ENCODE data around the gene RUNX2. TPM values are rescaled to one million over a fixed set of nuclear protein-coding genes. Genes with fewer than 3 reads are reported as not detected.

The RUNX2 gene
- polyA plus RNA-seq, 1 donor from 2014 or later, result not detected

DNA sequence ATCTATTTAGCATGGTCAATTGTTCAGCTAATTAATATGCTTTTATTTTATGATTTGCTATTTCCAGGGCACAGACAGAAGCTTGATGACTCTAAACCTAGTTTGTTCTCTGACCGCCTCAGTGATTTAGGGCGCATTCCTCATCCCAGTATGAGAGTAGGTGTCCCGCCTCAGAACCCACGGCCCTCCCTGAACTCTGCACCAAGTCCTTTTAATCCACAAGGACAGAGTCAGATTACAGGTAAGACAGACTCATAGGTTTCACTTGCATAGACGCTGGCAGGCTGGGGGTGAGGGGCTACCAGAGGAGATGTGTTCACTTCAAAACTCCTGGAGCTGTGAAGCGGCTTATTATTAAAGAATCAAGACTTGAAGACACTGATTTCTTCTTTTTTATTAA lies 163.7 kb downstream of the RUNX2 start:
- H3K27me3 ChIP-seq (ENCODE audit: insufficient read depth, low read depth, low read length), result no peaks in the 10 kb centered on the region
- H3K36me3 ChIP-seq (ENCODE audit: insufficient read depth, low read length), result no peaks in the 10 kb centered on the region
- no peaks in the 10 kb centered on the region for H3K9me2 ChIP-seq (ENCODE audit: insufficient read depth, low read length)
- TF ChIP-seq SMC3 (conservative IDR thresholded peaks at IDR 0.05; ENCODE audit: poor library complexity) (no peak), EZH2 (IDR thresholded peaks at IDR 0.05; ENCODE audit: borderline replicate concordance, insufficient read depth, low read length, poor library complexity, severe bottlenecking) (no peak), POLR2AphosphoS5 (IDR thresholded peaks at IDR 0.05) (no peak), TAF1 (IDR thresholded peaks at IDR 0.05; ENCODE audit: low read depth) (no peak), EP300 (conservative IDR thresholded peaks at IDR 0.05; ENCODE audit: poor library complexity, severe bottlenecking) (no peak), MXI1 (conservative IDR thresholded peaks at IDR 0.05; ENCODE audit: poor library complexity, severe bottlenecking) (no peak), RAD21 (conservative IDR thresholded peaks at IDR 0.05) (no peak)
- TF ChIP-seq, protein P1, sequence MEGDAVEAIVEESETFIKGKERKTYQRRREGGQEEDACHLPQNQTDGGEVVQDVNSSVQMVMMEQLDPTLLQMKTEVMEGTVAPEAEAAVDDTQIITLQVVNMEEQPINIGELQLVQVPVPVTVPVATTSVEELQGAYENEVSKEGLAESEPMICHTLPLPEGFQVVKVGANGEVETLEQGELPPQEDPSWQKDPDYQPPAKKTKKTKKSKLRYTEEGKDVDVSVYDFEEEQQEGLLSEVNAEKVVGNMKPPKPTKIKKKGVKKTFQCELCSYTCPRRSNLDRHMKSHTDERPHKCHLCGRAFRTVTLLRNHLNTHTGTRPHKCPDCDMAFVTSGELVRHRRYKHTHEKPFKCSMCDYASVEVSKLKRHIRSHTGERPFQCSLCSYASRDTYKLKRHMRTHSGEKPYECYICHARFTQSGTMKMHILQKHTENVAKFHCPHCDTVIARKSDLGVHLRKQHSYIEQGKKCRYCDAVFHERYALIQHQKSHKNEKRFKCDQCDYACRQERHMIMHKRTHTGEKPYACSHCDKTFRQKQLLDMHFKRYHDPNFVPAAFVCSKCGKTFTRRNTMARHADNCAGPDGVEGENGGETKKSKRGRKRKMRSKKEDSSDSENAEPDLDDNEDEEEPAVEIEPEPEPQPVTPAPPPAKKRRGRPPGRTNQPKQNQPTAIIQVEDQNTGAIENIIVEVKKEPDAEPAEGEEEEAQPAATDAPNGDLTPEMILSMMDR (IDR thresholded peaks at IDR 0.05; ENCODE audit: poor library complexity, severe bottlenecking), result no peak
- TF ChIP-seq, protein P2, sequence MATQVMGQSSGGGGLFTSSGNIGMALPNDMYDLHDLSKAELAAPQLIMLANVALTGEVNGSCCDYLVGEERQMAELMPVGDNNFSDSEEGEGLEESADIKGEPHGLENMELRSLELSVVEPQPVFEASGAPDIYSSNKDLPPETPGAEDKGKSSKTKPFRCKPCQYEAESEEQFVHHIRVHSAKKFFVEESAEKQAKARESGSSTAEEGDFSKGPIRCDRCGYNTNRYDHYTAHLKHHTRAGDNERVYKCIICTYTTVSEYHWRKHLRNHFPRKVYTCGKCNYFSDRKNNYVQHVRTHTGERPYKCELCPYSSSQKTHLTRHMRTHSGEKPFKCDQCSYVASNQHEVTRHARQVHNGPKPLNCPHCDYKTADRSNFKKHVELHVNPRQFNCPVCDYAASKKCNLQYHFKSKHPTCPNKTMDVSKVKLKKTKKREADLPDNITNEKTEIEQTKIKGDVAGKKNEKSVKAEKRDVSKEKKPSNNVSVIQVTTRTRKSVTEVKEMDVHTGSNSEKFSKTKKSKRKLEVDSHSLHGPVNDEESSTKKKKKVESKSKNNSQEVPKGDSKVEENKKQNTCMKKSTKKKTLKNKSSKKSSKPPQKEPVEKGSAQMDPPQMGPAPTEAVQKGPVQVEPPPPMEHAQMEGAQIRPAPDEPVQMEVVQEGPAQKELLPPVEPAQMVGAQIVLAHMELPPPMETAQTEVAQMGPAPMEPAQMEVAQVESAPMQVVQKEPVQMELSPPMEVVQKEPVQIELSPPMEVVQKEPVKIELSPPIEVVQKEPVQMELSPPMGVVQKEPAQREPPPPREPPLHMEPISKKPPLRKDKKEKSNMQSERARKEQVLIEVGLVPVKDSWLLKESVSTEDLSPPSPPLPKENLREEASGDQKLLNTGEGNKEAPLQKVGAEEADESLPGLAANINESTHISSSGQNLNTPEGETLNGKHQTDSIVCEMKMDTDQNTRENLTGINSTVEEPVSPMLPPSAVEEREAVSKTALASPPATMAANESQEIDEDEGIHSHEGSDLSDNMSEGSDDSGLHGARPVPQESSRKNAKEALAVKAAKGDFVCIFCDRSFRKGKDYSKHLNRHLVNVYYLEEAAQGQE (IDR thresholded peaks at IDR 0.05; ENCODE audit: borderline replicate concordance), result no peak
- no peaks in the 10 kb centered on the region for H3K9me3 ChIP-seq (ENCODE audit: low read length)
- no peak overlapping the region for H3K4me3 ChIP-seq (ENCODE audit: low read length)
- H2AFZ ChIP-seq (ENCODE audit: low read depth, low read length), result no peak overlapping the region
- H3K27ac ChIP-seq (ENCODE audit: low read length), result no peak overlapping the region
- H3F3A ChIP-seq (ENCODE audit: insufficient read depth, low read length, poor library complexity, severe bottlenecking), result no peaks in the 10 kb centered on the region
- H3K4me2 ChIP-seq (ENCODE audit: low read length), result no peak overlapping the region
- H3K9ac ChIP-seq (ENCODE audit: low read length), result no peak overlapping the region
- H4K20me1 ChIP-seq (ENCODE audit: insufficient read depth), result no peaks in the 10 kb centered on the region
- no peaks in the 10 kb centered on the region for H3K79me2 ChIP-seq (replicated peaks; ENCODE audit: insufficient read depth, low read length)

DNA sequence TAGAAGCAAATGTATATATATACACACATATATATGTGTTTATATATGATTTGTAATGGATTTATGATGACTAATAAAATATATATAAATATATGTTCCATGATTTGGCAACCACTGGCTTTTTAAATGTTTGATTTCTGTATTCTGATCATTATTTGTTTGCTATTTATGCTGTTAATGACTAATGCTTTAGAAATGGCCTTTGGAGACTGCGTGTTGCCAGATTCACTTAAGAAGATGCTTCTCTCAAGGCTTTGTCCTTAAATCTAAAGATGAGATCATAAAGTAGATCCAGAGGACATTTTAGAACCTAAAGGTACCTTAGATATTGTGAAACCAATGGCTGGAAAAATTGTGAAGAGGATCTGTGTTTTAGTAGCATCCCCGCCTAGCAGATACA lies 165.6 kb downstream of the RUNX2 start:
- Histone ChIP-seq H3K36me3 (ENCODE audit: insufficient read depth, low read length) (no peaks in the 10 kb centered on the region), H3K4me3 (ENCODE audit: low read length) (no peak overlapping the region), H2AFZ (ENCODE audit: low read depth, low read length) (no peak overlapping the region), H3K79me2 (replicated peaks; ENCODE audit: insufficient read depth, low read length) (no peaks in the 10 kb centered on the region), H3K9ac (ENCODE audit: low read length) (no peak overlapping the region), H3K27ac (ENCODE audit: low read length) (no peak overlapping the region), H3K9me3 (ENCODE audit: low read length) (no peaks in the 10 kb centered on the region), H3K27me3 (ENCODE audit: insufficient read depth, low read depth, low read length) (no peaks in the 10 kb centered on the region), H3F3A (ENCODE audit: insufficient read depth, low read length, poor library complexity, severe bottlenecking) (no peaks in the 10 kb centered on the region), H3K4me2 (ENCODE audit: low read length) (no peak overlapping the region), H3K9me2 (ENCODE audit: insufficient read depth, low read length) (no peaks in the 10 kb centered on the region), H4K20me1 (ENCODE audit: insufficient read depth) (no peaks in the 10 kb centered on the region)
- TF ChIP-seq POLR2AphosphoS5 (IDR thresholded peaks at IDR 0.05) (no peak), MXI1 (conservative IDR thresholded peaks at IDR 0.05; ENCODE audit: poor library complexity, severe bottlenecking) (no peak), EP300 (conservative IDR thresholded peaks at IDR 0.05; ENCODE audit: poor library complexity, severe bottlenecking) (no peak), RAD21 (conservative IDR thresholded peaks at IDR 0.05) (no peak), TAF1 (IDR thresholded peaks at IDR 0.05; ENCODE audit: low read depth) (no peak), EZH2 (IDR thresholded peaks at IDR 0.05; ENCODE audit: borderline replicate concordance, insufficient read depth, low read length, poor library complexity, severe bottlenecking) (no peak), SMC3 (conservative IDR thresholded peaks at IDR 0.05; ENCODE audit: poor library complexity) (no peak)
- TF ChIP-seq, protein P2 (IDR thresholded peaks at IDR 0.05; ENCODE audit: borderline replicate concordance), result no peak
- TF ChIP-seq, protein P1 (IDR thresholded peaks at IDR 0.05; ENCODE audit: poor library complexity, severe bottlenecking), result no peak
